Germinal center (tissue), 1 donor: ENCODE measurements around the gene MDGA2.

Experiments used
- DNase-seq: peaks from one replicate; pipeline ENCODE4 v3.0.0; 2012; ENCODE audit warnings: mixed read lengths, low spot score

The MDGA2 gene

GRCh38 chr14:47485421-47485820, 190.0 kb downstream of the MDGA2 start:
- no peak for DNase-seq

GRCh38 chr14:47483449-47483848, 192.0 kb downstream of the MDGA2 start:
- no peak for DNase-seq

GRCh38 chr14:47471075-47471474, 204.3 kb downstream of the MDGA2 start:
- DNase-seq, result no peak

GRCh38 chr14:47466916-47467315, 208.5 kb downstream of the MDGA2 start:
- DNase-seq, result no peak

GRCh38 chr14:47454025-47454424, 221.4 kb downstream of the MDGA2 start:
- DNase-seq, result no peak

- no peak for DNase-seq
These were observed 228.3 kb downstream of the MDGA2 start for GRCh38 chr14:47447076-47447475.

GRCh38 chr14:47442211-47442610, 233.2 kb downstream of the MDGA2 start:
- no peak for DNase-seq

GRCh38 chr14:47439953-47440352, 235.5 kb downstream of the MDGA2 start:
- DNase-seq, result no peak

- no peak for DNase-seq
These were observed 236.7 kb downstream of the MDGA2 start for GRCh38 chr14:47438650-47439140.

- DNase-seq, result no peak
These were observed 240.0 kb downstream of the MDGA2 start for GRCh38 chr14:47435331-47435965.

- DNase-seq, result no peak
These were observed 247.8 kb downstream of the MDGA2 start for GRCh38 chr14:47427629-47428028.

GRCh38 chr14:47425302-47425701, 250.1 kb downstream of the MDGA2 start:
- DNase-seq, result no peak

GRCh38 chr14:47422191-47422590, 253.2 kb downstream of the MDGA2 start:
- no peak for DNase-seq

- no peak for DNase-seq
These were observed 263.9 kb downstream of the MDGA2 start for GRCh38 chr14:47411523-47411922.

GRCh38 chr14:47392326-47392725, 283.1 kb downstream of the MDGA2 start:
- DNase-seq, result no peak

GRCh38 chr14:47390831-47391504, 284.4 kb downstream of the MDGA2 start:
- no peak for DNase-seq

GRCh38 chr14:47389535-47389934, 285.9 kb downstream of the MDGA2 start:
- no peak for DNase-seq

GRCh38 chr14:47366006-47366405, 309.4 kb downstream of the MDGA2 start:
- DNase-seq, result no peak

- DNase-seq, result no peak
These were observed 310.2 kb downstream of the MDGA2 start for GRCh38 chr14:47365233-47365632.

- DNase-seq, result no peak
These were observed 322.2 kb downstream of the MDGA2 start for GRCh38 chr14:47353186-47353585.

- DNase-seq, result no peak
These were observed 328.6 kb downstream of the MDGA2 start for GRCh38 chr14:47346849-47347248.

- no peak for DNase-seq
These were observed 330.4 kb downstream of the MDGA2 start for GRCh38 chr14:47345016-47345415.

- DNase-seq, result no peak
These were observed 342.5 kb downstream of the MDGA2 start for GRCh38 chr14:47332939-47333338.

GRCh38 chr14:47332106-47332505, 343.3 kb downstream of the MDGA2 start:
- DNase-seq, result no peak
